Activated CD8-positive, alpha-beta memory T cell treated with anti-CD3 and anti-CD28 coated beads, Interleukin-2, amount 50 U/mL, for 24 hours (primary cell): ENCODE measurements around the gene IL1R1.
"Not testable (repeated sequence)": the region's sequence is repeated elsewhere in the genome, so short reads cannot be mapped to it uniquely, and the experiment has no call there.

ENCODE experiments used
- DNase-seq: peaks from one replicate; pipeline ENCODE4 v3.0.0-alpha.2; 2020; ENCODE audit errors: extremely low read depth

IL1R1 gene

GRCh38 chr2:102111823-102112222, 30.7 kb upstream of the IL1R1 start:
- DNase-seq = no peak

DNA sequence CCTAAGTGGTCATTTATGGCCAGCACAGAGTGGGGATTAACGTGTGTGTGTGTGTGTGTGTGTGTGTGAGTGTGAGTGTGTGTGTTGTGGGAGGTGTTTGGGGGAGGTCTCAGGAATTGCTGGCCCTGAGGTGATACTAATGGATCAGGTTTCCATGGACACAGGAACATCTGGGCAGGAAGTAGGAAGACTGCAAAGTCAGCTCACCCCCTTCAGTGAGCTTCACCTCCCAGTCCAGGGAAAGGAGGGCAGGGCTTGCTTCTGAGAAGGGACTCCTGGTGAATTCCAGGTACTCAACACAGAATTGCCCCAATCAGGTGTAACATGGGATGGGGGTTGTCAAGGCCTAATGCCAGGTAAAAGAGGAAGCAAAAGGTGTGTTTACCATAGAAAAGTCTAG, 30.3 kb upstream of the IL1R1 start:
- no peak for DNase-seq

GRCh38 chr2:102112692-102113665, 29.6 kb upstream of the IL1R1 start:
- no peak for DNase-seq

GRCh38 chr2:102114290-102114721, 28.2 kb upstream of the IL1R1 start:
- no peak for DNase-seq

DNA sequence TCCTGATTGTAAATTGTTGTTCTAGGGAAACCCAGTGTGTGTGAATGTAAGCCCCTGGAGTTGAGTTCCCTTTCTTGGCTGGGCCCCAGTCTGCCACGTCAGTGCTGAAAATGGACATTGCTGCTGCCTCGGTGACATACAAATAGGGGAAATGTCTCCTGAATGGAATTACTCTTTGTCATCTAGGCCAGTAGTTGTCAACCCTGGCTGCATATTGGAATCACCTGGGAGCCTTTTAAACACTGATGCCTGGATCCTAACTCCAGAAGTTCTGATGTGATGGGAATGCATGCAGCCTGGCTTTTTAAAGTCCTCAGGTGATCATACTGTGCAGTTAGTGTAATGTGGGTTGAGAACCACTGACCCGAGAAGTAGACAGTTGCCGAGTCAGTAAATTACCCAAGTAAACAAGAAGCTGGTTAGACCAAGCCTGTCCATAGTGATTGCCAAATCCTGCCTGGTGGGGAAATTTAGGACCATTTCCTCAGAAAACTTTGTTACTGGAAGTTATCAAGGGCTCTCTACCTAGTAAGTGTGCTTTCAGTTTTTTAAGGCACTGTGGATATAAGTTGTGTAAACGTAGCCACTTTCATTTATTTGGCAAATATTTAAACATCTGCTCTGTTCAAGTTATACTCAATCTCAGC, 27.6 kb upstream of the IL1R1 start:
- no peak for DNase-seq

DNA sequence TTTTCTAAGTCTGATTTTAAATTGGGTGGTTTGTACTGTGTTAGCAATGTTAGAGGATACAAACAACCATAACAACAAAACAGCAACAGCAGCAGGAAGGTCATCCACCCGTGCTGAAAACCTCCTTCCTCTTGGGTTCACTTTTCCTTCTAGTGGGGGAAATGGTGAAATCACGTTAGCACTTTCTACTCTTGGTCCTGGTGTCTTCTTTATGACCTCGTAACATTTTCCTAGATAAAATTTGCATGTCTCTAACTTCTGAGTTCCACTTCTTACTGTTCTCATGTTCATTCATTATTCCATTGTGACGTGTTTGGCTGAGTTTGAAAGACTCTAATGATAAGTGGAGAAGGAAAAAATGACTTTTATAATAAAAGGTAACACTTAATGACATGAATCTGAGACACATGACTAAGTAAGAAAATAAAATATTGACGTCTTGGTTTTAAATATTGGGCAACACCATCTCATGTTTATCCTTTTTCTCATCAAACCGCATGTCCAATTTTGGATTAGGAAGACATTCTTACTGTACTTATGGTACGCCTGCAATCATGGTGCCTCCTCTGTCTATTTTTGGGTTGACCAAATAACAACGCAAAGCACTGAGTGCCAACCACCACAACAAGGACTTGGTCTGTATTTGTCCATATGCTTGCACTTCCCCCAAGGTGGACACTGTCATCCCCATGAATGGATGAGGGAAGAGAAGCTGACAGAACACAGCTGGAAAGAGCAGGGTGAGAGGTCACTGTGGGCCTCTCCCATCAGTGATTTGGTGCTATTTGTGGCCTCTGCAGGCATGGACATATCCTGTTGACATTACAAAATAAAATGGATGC, 25.7 kb upstream of the IL1R1 start:
- no peak for DNase-seq

DNA sequence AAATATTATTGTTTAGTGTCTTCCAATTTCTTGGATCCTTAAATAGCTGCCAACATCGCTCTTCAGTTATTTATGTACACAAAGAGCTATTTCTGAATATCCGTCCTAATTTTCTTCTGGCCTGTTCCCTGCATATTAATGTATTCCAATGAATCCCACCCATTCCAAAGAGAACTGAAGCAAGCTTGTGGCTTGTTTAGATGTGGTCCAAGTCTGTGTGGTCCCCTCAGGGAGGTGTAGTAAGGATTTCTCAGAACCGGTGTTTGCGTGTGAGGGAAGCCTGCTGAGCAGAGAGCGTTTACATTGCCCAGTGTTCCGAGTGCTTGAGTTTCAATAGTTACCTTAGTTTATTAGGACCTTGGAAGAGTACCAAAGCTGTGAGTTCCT, 25.1 kb upstream of the IL1R1 start:
- DNase-seq = no peak

DNA sequence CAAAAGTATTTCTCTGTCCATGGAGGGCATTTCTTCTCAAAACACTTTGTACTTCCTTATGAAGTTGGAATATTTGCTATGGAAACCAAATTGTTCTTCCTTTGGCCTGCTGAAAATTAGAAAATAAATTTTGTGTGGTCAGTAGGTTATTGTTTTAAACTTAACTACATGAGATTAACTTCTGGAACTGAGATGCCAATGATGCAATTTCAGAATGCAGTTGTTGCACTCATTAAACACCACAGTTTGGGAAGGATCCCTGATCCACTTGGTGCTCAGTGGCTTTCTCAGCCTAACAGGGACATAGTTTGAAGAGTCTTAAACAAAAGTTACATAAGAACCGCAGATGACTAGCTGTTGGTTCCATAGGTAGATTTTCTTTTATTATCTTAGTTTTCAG, 23.3 kb upstream of the IL1R1 start:
- no peak for DNase-seq

- DNase-seq = no peak
These were observed 22.3 kb upstream of the IL1R1 start for GRCh38 chr2:102120261-102120660.

GRCh38 chr2:102120701-102121159, 21.8 kb upstream of the IL1R1 start:
- DNase-seq = no peak

DNA sequence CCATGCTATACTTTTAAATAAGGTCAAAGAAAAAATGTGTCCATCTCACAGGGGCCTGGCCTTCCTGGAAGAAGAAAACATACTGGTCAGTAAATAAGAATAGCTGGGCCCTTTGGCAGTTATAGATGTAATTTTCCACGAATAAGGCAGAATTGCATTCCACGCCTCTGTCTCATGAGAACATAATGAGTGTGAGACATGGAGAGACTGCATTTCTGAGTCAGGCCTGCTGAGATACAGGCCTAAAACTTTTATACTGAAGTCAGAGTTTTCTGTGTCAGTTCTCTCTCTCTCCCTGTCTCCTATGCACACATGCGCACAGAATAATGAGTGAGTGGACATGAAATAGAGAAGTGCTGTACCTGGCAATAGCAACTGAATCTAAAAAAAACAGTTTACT, 20.4 kb upstream of the IL1R1 start:
- no peak for DNase-seq

GRCh38 chr2:102122909-102123308, 19.6 kb upstream of the IL1R1 start:
- DNase-seq = no peak

GRCh38 chr2:102124421-102124820, 18.1 kb upstream of the IL1R1 start:
- not testable (repeated sequence) for DNase-seq

DNA sequence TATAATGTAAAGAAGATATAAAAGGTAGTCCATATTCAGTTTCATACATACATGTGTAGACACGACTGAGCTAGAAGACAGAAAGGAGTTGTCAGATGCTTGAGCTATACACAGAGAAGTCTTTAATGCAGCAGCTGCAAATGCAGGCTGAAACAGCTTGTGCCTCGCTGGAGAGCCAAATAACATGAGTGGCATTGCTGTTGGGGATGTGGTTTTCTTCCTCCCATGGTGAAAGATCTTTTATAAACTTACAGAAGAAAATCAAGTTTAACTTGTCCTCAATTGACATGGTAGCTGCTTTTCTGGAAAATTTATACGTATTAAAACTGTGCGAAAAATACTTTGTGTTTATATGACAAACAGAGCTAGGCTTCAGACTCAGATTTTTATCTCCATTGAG, 16.4 kb upstream of the IL1R1 start:
- no peak for DNase-seq

DNA sequence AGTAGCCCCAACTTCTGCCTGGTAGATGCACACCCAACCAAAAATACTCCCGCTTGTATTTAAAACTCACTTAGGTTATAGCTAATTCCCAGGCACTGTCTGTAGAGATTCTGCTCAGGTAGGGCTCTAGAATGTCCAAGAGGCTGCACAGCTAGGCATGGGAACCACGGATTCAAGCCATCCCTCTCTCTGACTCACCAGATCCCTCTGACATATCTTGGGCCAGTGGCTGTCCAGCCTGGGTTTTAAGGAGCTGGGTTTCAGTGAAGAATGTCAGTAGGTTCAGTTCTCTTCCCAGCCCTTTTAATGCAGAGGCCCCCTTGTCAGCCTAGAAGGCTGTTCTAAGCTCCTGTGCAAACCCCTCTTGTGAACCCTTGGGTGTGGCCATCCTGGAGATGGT, 15.9 kb upstream of the IL1R1 start:
- DNase-seq = no peak

DNA sequence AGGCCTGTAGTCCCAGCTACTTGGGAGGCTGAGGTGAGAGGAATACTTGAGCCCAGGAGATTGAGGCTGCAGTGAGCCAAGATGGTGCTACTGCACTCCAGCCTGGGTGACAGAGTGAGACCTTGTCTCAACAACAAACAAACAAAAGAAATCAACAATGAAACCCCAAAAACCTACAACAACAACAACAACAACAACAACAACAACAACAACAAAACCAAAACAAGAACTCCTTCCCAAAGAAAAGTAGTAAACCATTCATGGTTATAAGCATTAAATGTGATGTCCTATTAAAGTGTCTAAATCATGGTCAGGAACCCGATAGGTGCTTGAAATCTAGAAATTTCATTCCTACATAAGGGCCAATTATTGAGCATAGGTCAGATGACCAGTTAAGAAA, 13.5 kb upstream of the IL1R1 start:
- no peak for DNase-seq

GRCh38 chr2:102129951-102130646, 12.4 kb upstream of the IL1R1 start:
- DNase-seq = no peak

DNA sequence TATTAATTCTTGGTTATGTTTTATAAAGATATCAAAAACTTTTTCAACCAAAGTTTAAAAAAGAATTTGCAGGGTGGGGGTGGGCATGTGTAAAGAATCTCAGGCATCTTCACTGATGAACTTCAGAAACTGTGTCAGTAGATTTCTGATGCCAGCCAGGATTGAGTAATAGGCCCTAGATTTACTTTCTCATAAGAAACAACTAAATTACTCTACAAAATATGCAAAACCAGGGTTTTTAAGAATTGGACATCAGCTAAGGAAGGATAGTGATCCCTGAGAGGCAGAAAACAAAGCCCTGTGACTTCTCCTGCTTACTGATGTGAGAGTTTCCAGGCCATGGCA, 11.9 kb upstream of the IL1R1 start:
- no peak for DNase-seq

- DNase-seq = no peak
These were observed 11.0 kb upstream of the IL1R1 start for GRCh38 chr2:102131564-102131963.

DNA sequence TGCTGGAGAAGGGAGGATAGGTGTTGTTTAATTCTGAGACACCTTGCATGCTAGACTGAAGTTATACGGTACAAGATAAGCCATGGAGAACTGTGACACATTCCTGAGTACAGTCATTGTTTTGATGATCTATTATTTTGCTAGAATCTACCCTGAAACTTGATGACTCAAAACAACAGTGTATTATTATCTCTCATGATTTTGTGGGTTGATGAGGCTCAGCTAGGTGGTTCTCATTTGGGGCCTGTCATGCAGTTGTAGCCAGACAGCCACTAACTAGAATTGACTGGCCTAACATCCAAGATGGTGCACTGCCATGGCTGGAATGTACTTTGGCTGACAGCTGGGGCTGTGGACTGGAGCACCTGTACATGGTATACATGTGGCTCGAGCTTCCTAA, 5.4 kb upstream of the IL1R1 start:
- peak; percentile 18 for DNase-seq

DNA sequence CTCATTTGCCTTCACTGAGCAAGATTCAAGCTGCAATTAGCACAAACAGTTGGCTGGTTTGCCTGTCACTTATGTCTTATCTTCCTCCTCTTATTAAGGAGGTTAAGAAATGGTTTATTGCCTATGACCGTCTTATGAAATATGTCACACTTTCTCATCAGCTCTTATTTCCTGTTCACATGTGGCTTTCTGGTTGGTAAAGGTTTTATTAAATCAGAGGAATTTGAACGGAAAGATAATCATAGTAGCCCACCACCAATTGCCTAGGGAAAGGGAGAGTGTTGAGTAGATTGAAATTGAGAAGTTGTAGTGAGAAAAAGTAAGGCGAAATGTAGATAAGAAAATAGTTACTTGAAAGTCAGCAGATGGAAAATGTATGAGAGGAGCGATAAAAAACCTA, 4.2 kb upstream of the IL1R1 start:
- no peak for DNase-seq

- DNase-seq = no peak
These were observed 2.7 kb upstream of the IL1R1 start for GRCh38 chr2:102139851-102140250.
